ENCODE measurements around the gene CXCL3.

CXCL3 gene

GRCh38 chr4:74009307-74009706 is 29.2 kb downstream of the CXCL3 start:
- FAIRE-seq: no peak

GRCh38 chr4:74006009-74006476 is 32.4 kb downstream of the CXCL3 start:
- FAIRE-seq: no peak

GRCh38 chr4:74005528-74005927 is 33.0 kb downstream of the CXCL3 start:
- no peak for FAIRE-seq

GRCh38 chr4:74004668-74005067 is 33.8 kb downstream of the CXCL3 start:
- no peak for FAIRE-seq

- no peak for FAIRE-seq
These were observed 38.2 kb downstream of the CXCL3 start for GRCh38 chr4:74000301-74000700.

GRCh38 chr4:73998040-73999011 is 40.2 kb downstream of the CXCL3 start, which contains the start of gene CXCL5:
TSS of gene CXCL5 (minus strand) at chr4:73998677. CDS start at chr4:73998581, 96 bp downstream.
- no peak for FAIRE-seq

GRCh38 chr4:73992050-73992449 is 46.4 kb downstream of the CXCL3 start:
- FAIRE-seq: no peak

- FAIRE-seq: no peak
These were observed 46.8 kb downstream of the CXCL3 start for GRCh38 chr4:73991742-73992000.

- FAIRE-seq: no peak
These were observed 47.3 kb downstream of the CXCL3 start for GRCh38 chr4:73990988-73991741.

- no peak for FAIRE-seq
These were observed 48.6 kb downstream of the CXCL3 start for GRCh38 chr4:73989928-73990327.

- no peak for FAIRE-seq
These were observed 49.5 kb downstream of the CXCL3 start for GRCh38 chr4:73989031-73989430.

GRCh38 chr4:73988061-73988460 is 50.4 kb downstream of the CXCL3 start, which contains the start of gene PPBP:
TSS of gene PPBP (minus strand) at chr4:73988190. CDS start at chr4:73988103, 87 bp downstream.
- no peak for FAIRE-seq

All from TTC549 (cell line).